Measurements from ENCODE around the gene AHSG.
"Not testable (repeated sequence)": the region's sequence is repeated elsewhere in the genome, so short reads cannot be mapped to it uniquely, and the experiment has no call there.

The AHSG gene, protein sequence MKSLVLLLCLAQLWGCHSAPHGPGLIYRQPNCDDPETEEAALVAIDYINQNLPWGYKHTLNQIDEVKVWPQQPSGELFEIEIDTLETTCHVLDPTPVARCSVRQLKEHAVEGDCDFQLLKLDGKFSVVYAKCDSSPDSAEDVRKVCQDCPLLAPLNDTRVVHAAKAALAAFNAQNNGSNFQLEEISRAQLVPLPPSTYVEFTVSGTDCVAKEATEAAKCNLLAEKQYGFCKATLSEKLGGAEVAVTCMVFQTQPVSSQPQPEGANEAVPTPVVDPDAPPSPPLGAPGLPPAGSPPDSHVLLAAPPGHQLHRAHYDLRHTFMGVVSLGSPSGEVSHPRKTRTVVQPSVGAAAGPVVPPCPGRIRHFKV

DNA sequence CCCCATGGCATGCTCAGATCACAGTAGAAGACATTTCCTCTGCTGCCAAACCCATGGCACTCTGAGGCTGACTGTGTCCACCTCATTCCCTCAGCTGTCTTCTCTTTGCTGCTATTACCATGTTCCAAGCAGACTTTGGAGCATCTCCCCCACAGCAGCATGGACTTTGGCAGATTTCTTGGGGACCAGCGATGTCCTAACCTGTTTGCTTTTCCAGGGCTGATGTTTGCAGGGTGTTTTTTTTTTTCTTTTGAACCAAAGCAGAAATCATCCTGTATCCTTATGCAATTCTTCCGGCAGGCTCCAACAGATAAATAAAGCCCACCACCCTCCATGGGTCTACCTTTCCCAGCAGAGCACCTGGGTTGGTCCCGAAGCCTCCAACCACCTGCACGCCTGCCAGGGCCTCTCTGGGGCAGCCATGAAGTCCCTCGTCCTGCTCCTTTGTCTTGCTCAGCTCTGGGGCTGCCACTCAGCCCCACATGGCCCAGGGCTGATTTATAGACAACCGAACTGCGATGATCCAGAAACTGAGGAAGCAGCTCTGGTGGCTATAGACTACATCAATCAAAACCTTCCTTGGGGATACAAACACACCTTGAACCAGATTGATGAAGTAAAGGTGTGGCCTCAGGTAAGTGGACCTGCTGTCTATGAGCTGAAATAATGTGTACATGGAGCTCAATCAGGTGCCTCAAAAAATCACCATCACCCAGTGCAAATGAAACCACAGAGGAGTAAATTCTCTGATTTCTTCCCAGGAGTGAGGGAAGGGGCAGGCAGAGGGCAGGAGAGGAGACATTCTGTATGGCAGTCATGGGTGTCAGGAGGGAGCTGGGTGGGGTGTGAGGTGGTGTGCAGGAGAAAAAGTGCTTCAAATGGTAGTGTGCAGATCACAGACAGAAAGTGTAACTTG is at the start of gene AHSG:
Gene AHSG, plus strand, starts transcription at position 340 of the 916 bp plus-strand sequence. Its CDS starts 82 bp downstream, at position 422.
- no peak for DNase-seq (ENCODE audit: low read depth)

DNA sequence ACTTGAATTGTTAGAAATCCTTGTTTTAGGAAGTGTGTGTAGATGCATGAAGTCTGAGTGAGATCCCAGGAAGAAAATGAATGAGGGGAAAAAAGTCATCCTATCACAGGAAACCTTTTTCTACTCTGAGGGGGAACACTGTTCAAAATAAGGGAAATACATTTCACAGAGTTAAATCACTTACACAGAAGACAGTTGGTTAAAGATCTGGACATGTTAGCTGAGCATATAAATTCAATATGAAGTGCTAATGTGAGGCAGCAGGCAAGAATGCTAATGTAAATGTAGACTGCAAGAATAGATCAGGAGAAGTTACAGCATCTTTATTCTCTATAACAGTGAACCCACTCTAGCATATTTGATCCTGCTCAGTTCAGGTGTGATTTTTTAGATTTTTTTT is 48.3 kb upstream of the AHSG start:
- DNase-seq (ENCODE audit: low read depth), result no peak

DNA sequence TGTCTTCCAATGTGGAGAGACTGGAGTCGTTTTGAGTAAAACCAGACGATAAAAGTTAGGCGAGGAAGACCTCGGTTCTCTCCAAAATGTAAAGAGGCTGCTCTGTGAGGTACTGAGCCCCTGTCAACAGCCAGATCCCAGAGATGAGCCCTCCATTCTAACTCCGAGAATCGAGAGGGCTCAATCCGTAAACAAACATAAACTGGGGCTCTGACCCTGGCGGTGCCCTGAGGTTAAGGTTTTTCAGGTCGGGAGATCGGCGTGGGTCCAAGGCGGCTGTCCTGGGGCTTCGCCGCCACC is 46.1 kb upstream of the AHSG start:
- DNase-seq (ENCODE audit: low read depth), result no peak

DNA sequence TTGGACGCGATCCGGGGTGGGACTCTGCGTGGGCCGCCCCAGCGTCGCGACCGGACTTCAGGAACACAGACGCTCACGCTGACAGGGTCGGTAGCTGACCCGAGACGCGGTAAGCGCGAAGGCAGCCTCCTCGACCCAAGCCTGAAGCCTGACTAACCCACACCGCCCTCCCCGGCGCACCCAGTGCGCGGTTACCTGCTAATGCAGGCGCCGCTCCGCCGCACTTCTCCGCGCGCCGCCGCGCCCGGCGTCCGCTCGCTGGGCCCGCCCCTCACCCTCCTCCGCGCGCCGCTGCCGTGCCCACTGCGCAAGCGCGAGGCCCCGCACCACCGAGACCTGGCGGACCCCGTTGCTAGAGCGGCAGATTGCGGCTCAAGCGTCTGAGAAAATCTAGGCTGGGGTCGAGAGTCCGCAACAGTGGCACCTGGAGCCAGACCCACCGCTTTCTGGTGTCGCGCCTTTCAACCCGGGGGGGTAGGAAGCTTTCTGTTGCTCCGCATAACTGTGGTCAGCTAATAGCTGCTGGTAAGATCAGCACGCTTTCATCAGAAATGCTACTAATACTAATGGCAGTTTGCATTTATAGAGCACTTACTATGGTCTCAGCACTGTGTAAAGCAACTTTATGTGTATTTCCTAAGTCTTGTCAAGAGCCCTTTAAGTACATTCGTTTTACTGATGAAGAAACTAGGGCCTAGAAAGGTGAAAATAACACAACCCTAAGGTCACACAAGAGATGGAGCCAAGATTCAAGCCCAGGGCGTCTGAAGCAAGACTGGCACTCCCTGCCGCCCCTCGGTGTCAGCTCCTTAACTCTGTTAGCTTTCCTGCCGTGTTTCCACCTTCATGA is 45.6 kb upstream of the AHSG start, which contains the start of gene TBCCD1:
Gene TBCCD1, minus strand, starts transcription at position 268 of the 850 bp plus-strand sequence. CDS start 3,010 bp downstream, outside the sequence.
- peak; percentile 24 for DNase-seq (ENCODE audit: low read depth)

DNA sequence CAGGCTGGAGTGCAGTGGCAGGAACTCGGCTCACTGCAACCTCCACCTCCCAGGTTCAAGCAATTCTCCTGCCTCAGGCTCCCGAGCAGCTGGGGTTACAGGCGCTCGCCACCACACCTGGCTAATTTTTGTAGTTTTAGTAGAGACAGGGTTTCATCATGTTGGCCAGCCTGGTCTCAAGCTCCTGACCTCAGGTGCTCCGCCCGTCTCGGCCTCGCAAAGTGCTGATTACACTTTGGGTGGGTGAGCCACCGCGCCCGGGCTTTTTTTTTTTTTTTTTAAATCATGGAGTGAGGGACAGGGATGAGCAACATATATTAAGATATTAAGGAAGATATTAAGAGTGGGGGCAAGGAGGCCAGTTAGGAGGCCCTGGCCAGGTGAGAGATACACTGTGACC is 43.5 kb upstream of the AHSG start:
- not testable (repeated sequence) for DNase-seq (ENCODE audit: low read depth)

DNA sequence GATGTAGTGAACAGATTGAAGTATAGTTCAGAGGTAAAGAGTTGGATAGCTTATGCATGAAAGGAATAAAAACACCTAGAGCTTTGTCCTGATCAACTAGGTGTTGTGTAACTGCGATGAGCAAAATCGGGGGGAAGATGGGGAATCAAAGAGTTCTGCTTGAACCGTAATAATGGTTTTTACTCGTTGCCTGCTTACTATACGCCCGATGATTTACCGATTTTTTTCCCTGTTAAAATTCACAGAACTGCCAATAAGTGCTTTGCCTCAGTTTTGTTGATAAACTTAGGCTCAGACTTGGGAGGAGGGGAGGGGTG is 43.1 kb upstream of the AHSG start:
- DNase-seq (ENCODE audit: low read depth), result no peak

DNA sequence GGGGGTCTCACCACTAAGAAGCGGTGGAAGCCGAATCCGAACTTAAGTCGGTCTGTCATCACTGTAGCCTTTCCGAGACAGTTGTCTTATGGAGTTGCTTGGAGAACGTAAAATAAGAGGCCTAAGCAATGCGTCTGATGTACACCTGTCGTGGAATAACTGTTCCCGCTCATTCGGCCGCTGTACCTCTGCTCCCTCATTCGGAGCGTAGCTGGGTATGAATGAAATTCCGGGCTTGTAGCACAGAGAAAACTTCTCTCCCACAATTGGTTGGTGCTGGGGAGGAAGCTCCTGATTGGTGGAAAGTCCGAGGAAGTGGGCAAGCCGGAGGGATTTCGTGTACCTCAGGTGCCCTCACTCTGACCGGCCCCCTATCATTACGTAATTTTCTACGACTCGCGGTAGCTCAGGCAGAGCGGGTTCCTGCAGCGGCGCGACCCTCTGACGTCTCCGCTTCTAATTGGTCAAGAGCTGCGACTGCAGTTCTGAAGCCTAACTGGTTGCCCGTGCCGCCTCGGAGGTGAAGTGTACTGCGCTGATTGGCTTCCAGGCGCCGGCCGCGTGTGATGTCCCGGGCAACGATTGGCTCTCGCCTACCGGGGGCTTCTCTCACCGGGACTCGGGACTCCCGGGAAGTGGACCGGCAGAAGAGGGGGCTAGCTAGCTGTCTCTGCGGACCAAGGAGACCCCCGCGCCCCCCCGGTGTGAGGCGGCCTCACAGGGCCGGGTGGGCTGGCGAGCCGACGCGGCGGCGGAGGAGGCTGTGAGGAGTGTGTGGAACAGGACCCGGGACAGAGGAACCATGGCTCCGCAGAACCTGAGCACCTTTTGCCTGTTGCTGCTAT is 42.5 kb upstream of the AHSG start, which contains the start of gene DNAJB11:
Gene DNAJB11, plus strand, starts transcription at position 625 of the 845 bp plus-strand sequence. Its CDS starts 178 bp downstream, at position 803.
- DNase-seq (ENCODE audit: low read depth), result peak; percentile 99

DNA sequence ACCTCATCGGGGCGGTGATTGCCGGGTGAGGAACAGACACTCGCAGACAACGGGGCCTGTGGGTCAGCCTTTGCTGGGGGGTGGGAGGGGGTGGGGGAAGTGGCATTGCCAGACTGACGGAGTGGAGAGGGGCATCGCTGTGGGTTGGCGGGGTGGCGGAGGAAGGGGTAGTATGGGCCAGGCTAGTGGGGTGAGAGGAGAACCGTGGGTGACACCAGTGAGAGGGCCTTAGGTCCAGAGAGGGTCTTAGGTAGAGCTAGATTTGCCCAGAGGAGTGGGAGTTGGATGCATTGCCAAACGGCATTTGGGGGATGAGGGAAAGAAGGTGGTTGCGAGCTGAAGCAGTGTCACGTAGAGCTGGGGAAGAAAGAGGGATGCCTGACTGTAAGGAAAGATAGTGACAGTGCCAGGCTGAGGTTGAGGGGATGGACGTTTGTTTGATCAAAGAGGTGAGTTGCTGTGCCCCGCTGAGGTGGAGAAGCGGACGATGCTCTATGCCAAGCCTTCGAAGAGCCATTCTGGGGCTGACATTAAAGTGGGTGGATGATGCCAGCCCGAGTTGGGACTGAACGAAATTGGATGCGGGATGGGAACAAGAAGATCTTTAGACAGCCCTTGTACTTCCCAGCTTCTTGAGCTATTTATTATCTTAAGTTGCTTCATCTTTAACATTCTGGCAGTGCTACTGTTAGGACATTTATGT is 41.8 kb upstream of the AHSG start:
- DNase-seq (ENCODE audit: low read depth), result no peak

DNA sequence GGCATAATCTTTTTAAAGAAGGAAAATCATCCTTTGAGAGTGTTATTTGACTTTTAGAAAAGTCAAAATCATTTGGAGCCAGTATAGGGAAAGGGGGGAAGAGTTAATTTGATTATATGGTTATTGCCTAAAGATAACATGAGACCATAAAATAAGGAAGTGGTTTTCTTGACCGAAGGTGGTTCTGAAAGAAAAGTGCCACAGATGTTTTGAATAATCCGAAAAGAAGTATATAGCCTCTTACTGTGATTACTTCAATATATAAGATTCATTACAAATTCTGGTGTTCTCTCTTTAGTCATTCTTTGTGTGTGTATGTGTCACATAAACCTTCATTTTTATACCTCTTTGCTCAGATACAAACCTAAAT is 41.2 kb upstream of the AHSG start:
- no peak for DNase-seq (ENCODE audit: low read depth)

DNA sequence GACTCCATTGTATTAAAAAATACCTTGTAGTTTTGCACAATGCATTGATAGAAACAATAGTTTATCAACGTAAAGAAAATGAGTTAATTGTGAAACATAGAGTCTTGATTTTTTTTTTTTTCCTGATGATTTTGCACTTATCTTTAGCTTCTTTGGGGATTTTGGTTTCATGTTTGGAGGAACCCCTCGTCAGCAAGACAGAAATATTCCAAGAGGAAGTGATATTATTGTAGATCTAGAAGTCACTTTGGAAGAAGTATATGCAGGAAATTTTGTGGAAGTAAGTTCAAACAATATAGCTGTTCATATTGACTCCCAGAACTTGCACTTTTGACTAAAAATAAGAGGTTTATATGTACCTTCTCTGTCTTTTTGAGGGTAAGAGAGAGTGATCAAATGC is 35.3 kb upstream of the AHSG start:
- DNase-seq (ENCODE audit: low read depth), result no peak

DNA sequence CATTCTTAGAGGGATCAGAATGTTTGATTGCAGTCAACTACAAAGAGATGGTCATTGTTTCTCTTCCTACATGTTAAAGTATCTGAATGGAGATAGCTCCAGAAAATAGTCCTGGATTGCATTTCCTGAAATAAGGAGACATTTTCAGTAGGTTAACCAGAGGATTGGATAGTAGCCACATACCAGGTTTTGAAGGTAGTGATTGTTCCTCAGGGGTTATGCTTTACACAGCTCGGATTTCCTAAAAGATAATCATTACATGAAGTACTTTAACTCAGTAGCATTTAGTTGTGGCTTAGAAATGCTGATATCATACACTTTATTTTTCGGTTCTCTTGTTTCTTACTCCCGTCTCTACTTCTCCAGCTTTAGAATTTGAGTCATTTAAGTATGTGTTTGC is 32.1 kb upstream of the AHSG start:
- DNase-seq (ENCODE audit: low read depth), result no peak

DNA sequence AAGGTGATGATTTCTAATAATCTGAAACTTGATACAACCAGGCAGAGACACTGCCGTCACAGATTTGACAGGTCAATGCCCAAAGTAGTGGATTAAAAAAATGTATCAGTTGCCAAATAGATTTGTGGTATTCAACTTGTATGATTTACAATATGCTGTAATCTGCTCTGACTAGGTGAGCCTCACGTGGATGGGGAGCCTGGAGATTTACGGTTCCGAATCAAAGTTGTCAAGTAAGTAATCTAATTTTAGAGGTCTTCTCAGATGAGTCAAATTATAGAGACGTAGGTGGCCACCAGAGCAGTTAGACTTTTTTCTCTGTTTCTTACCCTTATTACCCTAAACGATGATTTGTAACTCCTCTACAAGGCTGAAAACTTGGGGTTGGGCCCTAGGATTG is 30.3 kb upstream of the AHSG start:
- no peak for DNase-seq (ENCODE audit: low read depth)

DNA sequence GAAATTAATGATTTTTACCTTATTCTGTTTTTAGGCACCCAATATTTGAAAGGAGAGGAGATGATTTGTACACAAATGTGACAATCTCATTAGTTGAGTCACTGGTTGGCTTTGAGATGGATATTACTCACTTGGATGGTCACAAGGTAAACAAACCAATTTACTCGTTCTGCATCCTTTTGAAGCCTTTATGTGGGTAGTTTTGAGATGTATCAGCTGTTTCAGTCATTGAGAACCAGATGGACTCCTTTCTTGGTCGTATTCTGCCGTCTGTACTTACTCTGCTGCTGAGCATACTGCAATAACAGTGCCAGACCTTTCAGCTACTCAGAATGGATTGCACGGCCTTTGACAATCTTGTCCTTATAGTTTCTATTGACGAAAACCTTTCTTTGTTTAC is 29.0 kb upstream of the AHSG start:
- no peak for DNase-seq (ENCODE audit: low read depth)

DNA sequence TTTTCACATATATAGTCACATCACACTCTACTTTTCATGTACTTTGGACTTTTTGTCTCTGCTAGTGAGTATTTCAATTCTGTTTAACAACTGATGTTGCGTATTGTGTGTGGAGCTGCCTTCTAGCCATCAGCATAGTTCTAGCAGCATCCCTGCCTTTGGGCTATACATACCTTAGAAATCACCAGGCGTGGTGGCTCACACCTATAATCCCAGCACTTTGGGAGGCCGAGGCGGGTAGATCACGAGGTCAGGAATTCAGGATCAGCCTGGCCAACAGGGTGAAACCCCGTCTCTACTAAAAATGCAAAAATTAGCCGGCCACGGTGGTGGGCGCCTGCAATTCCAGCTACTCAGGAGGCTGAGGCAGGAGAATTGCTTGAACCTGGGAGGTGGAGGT is 26.6 kb upstream of the AHSG start:
- not testable (repeated sequence) for DNase-seq (ENCODE audit: low read depth)

DNA sequence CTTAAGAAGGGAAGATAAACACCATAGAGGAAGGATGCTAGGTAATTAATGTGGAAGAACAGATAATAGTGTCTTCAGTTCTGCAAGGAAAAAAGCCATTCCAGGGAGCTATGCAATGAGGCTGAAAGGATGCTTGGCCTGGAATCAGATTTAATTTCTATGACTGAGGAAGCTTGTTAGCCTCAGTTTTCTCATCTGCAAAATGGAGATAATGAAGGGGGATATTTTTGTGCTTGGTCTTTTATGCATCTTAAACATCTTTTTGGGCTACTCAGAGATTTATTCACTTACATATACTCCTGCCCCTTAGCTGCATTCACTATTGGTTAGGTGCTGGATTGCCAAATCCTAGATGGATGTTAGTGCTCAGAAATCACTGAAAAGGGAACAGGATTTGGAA is 25.7 kb upstream of the AHSG start:
- no peak for DNase-seq (ENCODE audit: low read depth)

DNA sequence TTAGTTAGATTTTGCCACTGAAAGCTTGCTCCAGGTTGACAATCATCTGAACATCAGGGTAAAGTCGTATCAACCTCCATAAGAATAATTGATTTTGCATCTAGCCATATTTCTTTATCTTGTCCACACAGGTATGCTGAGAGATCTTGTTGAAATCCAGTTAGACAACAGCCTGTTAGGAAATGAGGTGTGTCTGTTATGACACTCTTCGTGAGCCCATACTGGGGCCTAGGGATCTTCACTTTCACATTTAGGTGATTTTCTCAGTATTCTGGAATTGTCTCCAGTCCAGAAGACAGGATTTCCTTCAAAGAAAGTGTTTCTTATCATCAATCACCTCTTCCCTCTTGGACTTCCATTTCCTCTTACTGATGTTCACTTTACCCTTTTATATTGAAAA is 24.2 kb upstream of the AHSG start:
- no peak for DNase-seq (ENCODE audit: low read depth)

DNA sequence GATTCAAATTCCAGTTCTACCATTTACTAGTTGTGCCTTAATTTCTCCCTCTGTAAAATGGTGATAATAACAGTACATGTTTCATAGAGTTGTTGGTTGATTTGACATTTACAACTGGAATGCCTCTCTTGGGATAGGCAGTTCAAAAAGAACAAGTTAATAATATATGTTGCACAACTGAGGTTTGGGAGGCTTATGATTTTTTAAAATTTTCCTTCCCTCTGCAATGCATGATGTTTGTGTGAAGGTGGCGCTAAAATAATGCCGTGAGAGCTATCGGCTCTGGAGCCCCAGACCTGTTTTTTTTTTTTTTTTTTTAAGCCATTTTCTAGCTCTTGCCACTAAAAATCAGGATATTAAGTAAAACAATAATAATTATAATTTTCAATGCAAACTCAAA is 23.7 kb upstream of the AHSG start:
- no peak for DNase-seq (ENCODE audit: low read depth)

DNA sequence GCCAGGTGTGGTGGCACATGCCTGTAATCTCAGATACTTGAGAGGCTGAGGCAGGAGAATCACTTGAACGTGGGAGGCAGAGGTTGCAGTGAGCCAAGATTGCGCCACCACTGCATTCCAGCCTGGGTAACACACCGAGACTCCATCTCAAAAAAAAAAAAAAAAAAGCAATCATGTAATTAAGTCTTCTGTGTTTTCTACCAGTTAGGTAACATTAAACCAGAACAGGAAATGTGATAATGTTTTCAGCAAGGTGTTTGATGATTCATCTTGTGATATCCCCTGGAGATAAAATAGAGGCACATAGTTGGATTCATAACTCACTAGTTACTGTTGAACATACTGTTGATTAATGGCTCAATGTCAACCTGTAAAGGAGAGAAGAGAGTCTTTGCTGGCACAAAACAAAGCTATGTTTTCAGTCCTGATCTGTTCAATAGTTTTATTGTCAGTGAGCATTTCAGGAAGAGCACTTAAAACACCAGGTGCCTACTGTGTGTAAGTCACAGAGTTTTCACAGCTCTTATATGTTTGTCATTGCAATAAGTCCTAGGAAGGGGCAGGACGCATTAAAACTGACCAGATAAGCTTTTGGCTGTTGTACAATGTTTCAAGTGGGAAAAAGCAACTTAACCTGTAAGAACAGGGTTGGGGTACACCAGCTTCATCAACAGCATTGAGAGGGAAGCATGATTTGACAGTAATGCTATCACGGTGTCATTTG is 22.8 kb upstream of the AHSG start:
- DNase-seq (ENCODE audit: low read depth), result no peak

DNA sequence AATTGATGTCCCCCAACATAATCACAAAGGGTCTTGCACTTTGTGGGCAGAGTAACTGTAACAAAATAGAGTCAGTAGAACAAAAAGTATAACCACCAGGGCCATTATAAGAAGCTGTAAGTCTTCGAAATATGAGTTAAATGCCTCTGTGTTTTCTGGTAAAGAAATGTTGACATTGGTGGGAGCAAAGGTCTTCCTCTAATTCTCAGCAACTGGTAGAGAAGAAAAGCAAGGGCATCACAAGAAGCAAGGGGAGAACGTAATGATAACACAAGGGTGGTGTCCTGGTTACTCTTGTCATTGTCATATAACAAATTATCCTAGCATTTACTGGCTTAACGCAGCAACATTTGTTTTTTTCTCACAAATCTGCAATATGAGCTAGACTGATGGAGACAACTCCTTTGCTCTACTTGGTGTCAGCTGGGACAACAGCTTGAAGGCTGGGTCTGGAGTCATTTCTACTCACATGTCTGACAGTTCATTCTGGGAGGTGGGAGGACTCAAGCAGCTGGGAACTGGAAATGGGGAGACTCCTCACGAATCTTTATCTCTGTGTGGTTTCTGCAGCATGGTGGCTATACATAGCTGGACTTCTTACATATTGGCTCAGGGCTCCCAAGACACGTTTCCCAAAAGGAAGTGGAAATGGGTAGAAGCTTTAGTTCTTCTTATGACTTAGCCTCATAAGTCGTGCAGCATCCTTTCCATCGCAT is 22.1 kb upstream of the AHSG start:
- DNase-seq (ENCODE audit: low read depth), result no peak

DNA sequence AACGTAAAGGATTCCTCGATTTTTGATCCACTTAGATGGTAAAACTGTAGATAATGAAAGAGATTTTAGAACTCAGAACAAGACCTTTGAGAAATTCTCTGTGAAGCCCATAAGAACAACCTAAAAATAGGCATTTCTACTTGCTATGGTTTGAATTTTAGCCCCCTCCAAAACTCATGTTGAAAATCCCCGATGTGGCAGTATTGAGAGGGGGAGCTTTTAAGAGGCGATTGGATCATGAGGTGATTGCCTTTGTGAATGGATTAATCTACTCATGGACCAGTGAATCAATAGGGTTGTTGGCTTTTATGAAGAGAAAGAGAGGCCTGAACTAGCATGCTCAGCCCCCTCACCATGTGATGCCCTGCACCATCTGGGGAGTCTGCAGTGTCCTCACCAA is 20.2 kb upstream of the AHSG start:
- DNase-seq (ENCODE audit: low read depth), result no peak

All from non-pigmented ciliary epithelial cell (primary cell).